Stomach smooth muscle (tissue), 2 donors: ENCODE measurements around the gene GABARAPL1.
A peak's percentile ranks its signal among the peaks of the same experiment; 100 is the strongest.
"Not testable (repeated sequence)": the region's sequence is repeated elsewhere in the genome, so short reads cannot be mapped to it uniquely, and the experiment has no call there.

Source experiments
- H3K27ac ChIP-seq: one replicate; pipeline ENCODE4 v1.7.0; 2013; ENCODE audit warnings: mild to moderate bottlenecking, low read length, inconsistent platforms
- H3K27me3 ChIP-seq, 2 donors: one replicate each; pipeline ENCODE4 v1.7.0; 2013; ENCODE audit warnings: low read length in 2 of 2; ENCODE audit not compliant: insufficient read depth in 2 of 2, control insufficient read depth in 1 of 2
- H3K36me3 ChIP-seq, 2 donors: one replicate each; pipeline ENCODE4 v1.7.0; 2013; ENCODE audit warnings: low read length in 2 of 2; ENCODE audit not compliant: control insufficient read depth in 2 of 2, insufficient read depth in 2 of 2
- H3K4me1 ChIP-seq: one replicate; pipeline ENCODE4 v1.7.0; 2013; ENCODE audit warnings: low read length; ENCODE audit not compliant: control insufficient read depth, insufficient read depth
- H3K4me3 ChIP-seq, 2 donors: one replicate each; pipeline ENCODE4 v1.7.0; 2013; ENCODE audit warnings: low read length in 2 of 2
- H3K9ac ChIP-seq, 2 donors: one replicate each; pipeline ENCODE4 v1.7.0; 2013; ENCODE audit warnings: low read length in 2 of 2, mild to moderate bottlenecking in 1 of 2
- H3K9me3 ChIP-seq, 2 donors: one replicate each; pipeline ENCODE4 v1.7.0; 2013; ENCODE audit warnings: low read length in 2 of 2; ENCODE audit not compliant: control insufficient read depth in 2 of 2
- donor health status: healthy.
- donor health status: Pancreatic carcinoma.

Gene GABARAPL1

GRCh38 chr12:10204495-10204894 lies 8.2 kb upstream of the GABARAPL1 start:
- not testable (repeated sequence) for H3K9me3 ChIP-seq, H3K27ac ChIP-seq, H3K4me1 ChIP-seq, H3K9ac ChIP-seq, H3K27me3 ChIP-seq, H3K4me3 ChIP-seq, H3K36me3 ChIP-seq

- no peak overlapping the region for H3K4me3 ChIP-seq
- no peak overlapping the region for H3K9ac ChIP-seq
- no peaks in the 10 kb centered on the region for H3K9me3 ChIP-seq
- H3K36me3 ChIP-seq, result no peaks in the 10 kb centered on the region
- no peaks in the 10 kb centered on the region for H3K27me3 ChIP-seq
- no peak overlapping the region for H3K27ac ChIP-seq
- no peaks in the 10 kb centered on the region for H3K4me1 ChIP-seq
Observed at GRCh38 chr12:10205220-10205807, 7.4 kb upstream of the GABARAPL1 start.

- no peak overlapping the region for H3K9ac ChIP-seq
- no peaks in the 10 kb centered on the region for H3K36me3 ChIP-seq
- no peaks in the 10 kb centered on the region for H3K27me3 ChIP-seq
- no peak overlapping the region for H3K27ac ChIP-seq
- H3K4me3 ChIP-seq, result no peak overlapping the region
- H3K4me1 ChIP-seq, result peaks cover 3% of the 10 kb centered on the region
- H3K9me3 ChIP-seq, result no peaks in the 10 kb centered on the region
Observed at GRCh38 chr12:10207136-10207535, 5.5 kb upstream of the GABARAPL1 start.

- Histone ChIP-seq H3K27me3 (no peaks in the 10 kb centered on the region), H3K4me3 (no peak overlapping the region), H3K9ac (no peak overlapping the region), H3K9me3 (no peaks in the 10 kb centered on the region), H3K27ac (no peak overlapping the region), H3K36me3 (no peaks in the 10 kb centered on the region), H3K4me1 (peaks cover 11% of the 10 kb centered on the region)
Observed at GRCh38 chr12:10210225-10210624, 2.5 kb upstream of the GABARAPL1 start.

DNA sequence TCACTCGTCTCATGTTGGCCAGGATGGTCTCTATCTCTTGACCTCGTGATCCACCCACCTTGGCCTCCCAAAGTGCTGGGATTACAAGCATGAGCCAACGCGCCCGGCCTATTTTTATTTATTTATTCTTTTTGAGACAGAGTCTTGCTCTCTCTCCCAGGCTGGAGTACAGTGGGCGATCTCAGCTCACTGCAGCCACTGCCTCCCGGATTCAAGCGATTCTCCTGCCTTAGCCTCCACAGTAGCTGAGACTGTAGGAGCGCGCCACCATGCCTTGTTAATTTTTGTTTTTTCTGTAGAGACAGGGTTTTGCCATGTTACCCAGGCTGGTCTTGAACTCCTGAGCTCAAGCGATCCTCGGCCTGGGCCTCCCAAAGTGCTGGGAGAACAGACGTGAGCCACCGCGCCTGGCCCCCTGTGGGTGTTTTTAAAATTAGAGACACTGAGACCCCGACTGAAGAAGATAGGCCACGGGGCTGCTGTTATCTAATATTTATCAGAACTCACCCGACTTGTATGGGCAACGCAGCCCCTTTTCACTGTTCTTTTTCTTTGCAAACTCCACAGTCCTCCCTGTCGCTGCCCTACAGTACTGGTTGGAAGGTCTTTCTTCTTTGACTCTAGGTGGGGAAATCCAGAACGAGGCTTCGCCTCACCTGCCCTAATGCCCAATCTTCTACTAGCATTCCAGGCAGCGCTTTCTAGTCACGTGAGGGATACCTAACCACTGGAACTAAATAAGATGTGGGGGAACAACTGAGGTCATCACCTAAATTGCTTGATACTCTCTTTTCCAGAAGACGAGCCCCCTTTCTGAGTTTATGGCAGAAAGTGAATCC lies 1.4 kb upstream of the GABARAPL1 start:
- Histone ChIP-seq H3K9me3 (no peaks in the 10 kb centered on the region), H3K9ac (no peak overlapping the region), H3K4me3 (no peak overlapping the region), H3K27ac (peak overlapping the region; percentile 99), H3K36me3 (no peaks in the 10 kb centered on the region), H3K4me1 (peaks cover 12% of the 10 kb centered on the region), H3K27me3 (no peaks in the 10 kb centered on the region)

- peak overlapping the region; percentile 99 for H3K27ac ChIP-seq
- peak overlapping the region; percentile 92 to 96 for H3K4me3 ChIP-seq
- peaks cover 12% of the 10 kb centered on the region for H3K4me1 ChIP-seq
- no peaks in the 10 kb centered on the region for H3K36me3 ChIP-seq
- peak overlapping the region; percentile 99 for H3K9ac ChIP-seq
- no peaks in the 10 kb centered on the region for H3K27me3 ChIP-seq
- H3K9me3 ChIP-seq, result no peaks in the 10 kb centered on the region
Observed at GRCh38 chr12:10211940-10212738, 538 bp upstream of the GABARAPL1 start.

DNA sequence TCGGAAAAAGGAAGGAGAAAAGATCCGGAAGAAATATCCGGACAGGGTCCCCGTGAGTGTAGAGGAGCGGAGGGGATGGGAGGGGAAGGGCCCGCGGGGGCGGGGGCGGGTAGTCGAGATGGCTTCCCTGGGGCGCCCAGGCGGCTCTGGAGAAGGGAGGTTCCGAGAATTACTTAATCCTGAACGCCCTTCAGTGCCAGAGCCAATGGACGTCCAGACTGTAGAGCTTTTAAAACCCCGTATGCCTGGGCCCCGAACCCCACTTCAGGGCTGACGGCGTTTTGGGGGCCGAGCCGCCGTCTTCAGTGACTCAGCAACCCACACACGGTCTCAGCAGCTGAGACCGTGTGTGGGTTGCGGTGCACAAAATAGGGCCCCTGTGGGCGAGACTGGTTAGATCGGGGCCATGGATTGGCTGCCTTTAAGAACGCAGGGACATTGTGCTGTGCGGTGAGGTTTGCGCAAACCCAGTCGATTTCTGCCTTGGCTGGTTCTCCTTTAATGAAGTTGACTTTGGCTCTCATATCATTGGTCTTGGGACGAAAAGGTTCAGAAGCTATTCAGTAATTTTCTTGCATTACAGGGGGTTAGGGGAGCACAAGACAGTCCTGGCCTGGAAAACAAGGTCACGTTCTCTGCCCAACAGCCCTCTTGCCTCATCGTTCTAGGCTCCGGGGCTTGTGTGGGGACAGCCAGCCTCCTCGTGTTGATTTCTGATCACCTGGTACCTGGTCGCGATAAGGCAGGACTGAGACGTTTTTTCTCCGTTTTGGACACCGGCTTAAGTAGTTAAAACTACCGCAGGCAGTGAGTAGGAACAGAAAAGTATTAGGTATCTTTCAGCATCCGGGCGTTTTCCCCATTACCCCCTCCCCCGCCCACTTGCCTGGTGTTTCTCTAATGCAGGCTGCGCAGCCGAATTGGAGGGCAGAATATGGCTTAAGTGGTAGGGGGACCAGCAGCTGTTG lies 775 bp downstream of the GABARAPL1 start:
- peak overlapping the region; percentile 99 for H3K27ac ChIP-seq
- H3K36me3 ChIP-seq, result peaks cover 2 to 3% of the 10 kb centered on the region in 2 donors
- H3K9ac ChIP-seq, result peak overlapping the region; percentile 99
- H3K4me3 ChIP-seq, result peak overlapping the region; percentile 92 to 96
- no peaks in the 10 kb centered on the region for H3K27me3 ChIP-seq
- no peaks in the 10 kb centered on the region for H3K9me3 ChIP-seq
- H3K4me1 ChIP-seq, result peaks cover 12% of the 10 kb centered on the region

DNA sequence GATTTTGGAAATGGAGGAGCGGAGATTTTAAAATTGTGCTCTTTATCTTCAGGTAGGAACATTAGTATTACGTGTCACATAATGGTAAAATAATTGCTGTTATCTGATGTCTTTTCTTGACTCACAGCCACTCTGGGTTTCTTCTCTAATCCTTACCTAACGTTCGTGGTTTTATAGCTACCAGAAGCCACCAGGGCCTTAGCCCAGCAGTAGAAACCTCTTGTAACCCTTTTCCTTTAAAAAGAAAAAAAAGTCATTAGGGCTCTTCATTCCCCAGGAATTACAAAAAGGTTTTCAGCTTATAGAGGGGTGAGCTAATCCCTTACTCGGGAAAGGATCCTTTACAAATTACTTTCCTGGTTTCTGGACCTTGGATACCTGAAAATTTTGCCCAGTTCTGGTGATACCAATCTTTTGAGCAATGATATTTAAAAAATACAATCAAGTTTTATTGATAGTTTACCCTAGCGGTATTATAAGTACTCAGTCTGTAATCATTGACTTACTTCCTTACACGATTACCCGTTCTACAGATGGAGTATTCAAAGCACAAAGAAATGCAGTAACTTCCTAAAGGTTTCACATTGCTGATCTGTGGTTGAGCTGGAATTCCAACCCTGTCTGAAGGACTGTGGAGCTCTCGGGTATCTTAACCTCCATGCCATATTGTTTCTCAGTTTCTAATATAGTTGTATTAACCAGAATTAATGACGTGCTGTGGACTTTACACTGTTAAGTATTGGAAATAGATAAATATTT lies 1.6 kb downstream of the GABARAPL1 start:
- H3K27me3 ChIP-seq, result no peaks in the 10 kb centered on the region
- no peaks in the 10 kb centered on the region for H3K9me3 ChIP-seq
- peak overlapping the region; percentile 92 to 96 for H3K4me3 ChIP-seq
- peak overlapping the region; percentile 99 for H3K9ac ChIP-seq
- peaks cover 2 to 3% of the 10 kb centered on the region in 2 donors for H3K36me3 ChIP-seq
- H3K4me1 ChIP-seq, result peaks cover 12% of the 10 kb centered on the region
- peak overlapping the region; percentile 99 for H3K27ac ChIP-seq

- Histone ChIP-seq H3K27ac (peak overlapping the region; percentile 99), H3K9ac (peak overlapping the region; percentile 99), H3K4me1 (peaks cover 12% of the 10 kb centered on the region)
Observed at GRCh38 chr12:10214895-10215267, 2.2 kb downstream of the GABARAPL1 start.

More at GRCh38 chr12:10214895-10215267, 2.2 kb downstream of the GABARAPL1 start:
- Histone ChIP-seq H3K4me3 (peak overlapping the region; percentile 92 to 96), H3K9me3 (no peaks in the 10 kb centered on the region), H3K27me3 (no peaks in the 10 kb centered on the region), H3K36me3 (peaks cover 6 to 7% of the 10 kb centered on the region in 2 donors)
